ENCODE data around the gene SAMMSON. TPM values are rescaled to one million over a fixed set of nuclear protein-coding genes. Genes with fewer than 3 reads are reported as not detected.

Gene SAMMSON
- polyA plus RNA-seq, 4 donors: not detected

DNA sequence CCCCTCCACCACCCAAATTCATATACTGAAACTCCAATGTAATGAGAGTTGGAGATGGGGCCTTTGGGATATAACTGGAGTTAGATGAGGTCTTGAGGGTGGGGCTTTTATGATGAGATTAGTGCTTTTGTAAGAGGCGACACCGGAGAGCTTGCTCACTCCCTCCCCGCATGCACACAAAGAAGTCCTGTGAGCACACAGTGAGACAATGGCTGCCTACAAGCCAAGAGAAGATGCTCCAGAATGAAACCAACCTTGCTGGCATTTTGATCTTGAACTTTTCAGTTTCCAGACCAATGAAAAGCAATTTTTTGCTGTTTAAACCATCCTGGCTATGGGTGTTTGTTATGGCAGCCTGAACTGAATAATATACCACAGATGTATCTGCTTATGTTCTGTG is 109.0 kb downstream of the SAMMSON start:
- FAIRE-seq: no peak

DNA sequence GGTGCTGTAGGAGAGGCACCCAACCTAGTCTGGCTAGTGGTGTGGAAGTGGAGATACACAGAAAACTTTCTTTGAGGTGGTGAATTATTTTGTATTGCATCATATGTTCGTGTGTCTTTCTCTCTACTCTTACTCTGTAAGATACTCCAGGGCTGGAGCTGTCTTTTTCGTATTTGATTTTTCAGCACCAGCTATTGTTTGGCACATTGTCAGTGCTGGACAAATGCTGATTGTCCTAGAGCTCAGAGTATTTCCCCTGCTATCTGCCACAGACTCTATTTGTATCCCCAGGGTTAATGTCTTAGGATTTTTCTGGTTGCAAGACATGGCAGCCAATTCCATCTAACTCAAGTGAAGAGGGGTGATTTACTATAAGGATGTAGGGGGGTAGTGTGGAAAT is 110.5 kb downstream of the SAMMSON start:
- Histone ChIP-seq H3K27me3 (ENCODE audit: control insufficient read depth in 3 of 3, insufficient read depth in 3 of 3, low read length in 3 of 3) (no peaks in the 10 kb centered on the region), H3K36me3 (ENCODE audit: control insufficient read depth in 3 of 3, insufficient read depth in 2 of 3, low read depth in 1 of 3, low read length in 3 of 3) (no peaks in the 10 kb centered on the region), H3K9me3 (ENCODE audit: control insufficient read depth in 2 of 2, insufficient read depth in 1 of 2, low read depth in 1 of 2, low read length in 1 of 2) (no peaks in the 10 kb centered on the region), H3K27ac (ENCODE audit: low read depth in 1 of 3, low read length in 2 of 3) (no peak overlapping the region), H3K4me3 (ENCODE audit: low read depth in 1 of 3, low read length in 3 of 3) (no peak overlapping the region), H3K4me1 (ENCODE audit: control insufficient read depth in 3 of 3, insufficient read depth in 2 of 3, low read depth in 1 of 3, low read length in 2 of 3) (no peaks in the 10 kb centered on the region)
- no peak for FAIRE-seq
- no peak for DNase-seq
- WGBS, 3 donors: 46 to 60% (median 57%) methylated on average over 2 of the region's 2 CpGs

More for the DNA sequence above, 109.0 kb downstream of the SAMMSON start:
- H3K4me1 ChIP-seq (ENCODE audit: control insufficient read depth in 3 of 3, insufficient read depth in 2 of 3, low read depth in 1 of 3, low read length in 2 of 3): no peaks in the 10 kb centered on the region
- H3K27ac ChIP-seq (ENCODE audit: low read depth in 1 of 3, low read length in 2 of 3): no peak overlapping the region
- no peaks in the 10 kb centered on the region for H3K36me3 ChIP-seq (ENCODE audit: control insufficient read depth in 3 of 3, insufficient read depth in 2 of 3, low read depth in 1 of 3, low read length in 3 of 3)
- no peak for DNase-seq
- H3K9me3 ChIP-seq (ENCODE audit: control insufficient read depth in 2 of 2, insufficient read depth in 1 of 2, low read depth in 1 of 2, low read length in 1 of 2): no peaks in the 10 kb centered on the region
- no peaks in the 10 kb centered on the region for H3K27me3 ChIP-seq (ENCODE audit: control insufficient read depth in 3 of 3, insufficient read depth in 3 of 3, low read length in 3 of 3)
- H3K4me3 ChIP-seq (ENCODE audit: low read depth in 1 of 3, low read length in 3 of 3): no peak overlapping the region
- WGBS, 3 donors: 88 to 91% (median 90%) methylated on average over 3 of the region's 3 CpGs

GRCh38 chr3:70111411-70111810 is 111.9 kb downstream of the SAMMSON start:
- H3K36me3 ChIP-seq (ENCODE audit: control insufficient read depth in 3 of 3, insufficient read depth in 2 of 3, low read depth in 1 of 3, low read length in 3 of 3): no peaks in the 10 kb centered on the region
- no peak overlapping the region for H3K4me3 ChIP-seq (ENCODE audit: low read depth in 1 of 3, low read length in 3 of 3)
- H3K27me3 ChIP-seq (ENCODE audit: control insufficient read depth in 3 of 3, insufficient read depth in 3 of 3, low read length in 3 of 3): no peaks in the 10 kb centered on the region
- H3K9me3 ChIP-seq (ENCODE audit: control insufficient read depth in 2 of 2, insufficient read depth in 1 of 2, low read depth in 1 of 2, low read length in 1 of 2): no peaks in the 10 kb centered on the region
- no peaks in the 10 kb centered on the region for H3K4me1 ChIP-seq (ENCODE audit: control insufficient read depth in 3 of 3, insufficient read depth in 2 of 3, low read depth in 1 of 3, low read length in 2 of 3)
- FAIRE-seq: no peak
- 51 to 76% (median 75%) methylated on average over 1 of the region's 1 CpG for WGBS, 3 donors
- DNase-seq: no peak
- H3K27ac ChIP-seq (ENCODE audit: low read depth in 1 of 3, low read length in 2 of 3): no peak overlapping the region

GRCh38 chr3:70112751-70113150 is 113.2 kb downstream of the SAMMSON start:
- 57 to 69% (median 58%) methylated on average over 3 of the region's 3 CpGs for WGBS, 3 donors

DNA sequence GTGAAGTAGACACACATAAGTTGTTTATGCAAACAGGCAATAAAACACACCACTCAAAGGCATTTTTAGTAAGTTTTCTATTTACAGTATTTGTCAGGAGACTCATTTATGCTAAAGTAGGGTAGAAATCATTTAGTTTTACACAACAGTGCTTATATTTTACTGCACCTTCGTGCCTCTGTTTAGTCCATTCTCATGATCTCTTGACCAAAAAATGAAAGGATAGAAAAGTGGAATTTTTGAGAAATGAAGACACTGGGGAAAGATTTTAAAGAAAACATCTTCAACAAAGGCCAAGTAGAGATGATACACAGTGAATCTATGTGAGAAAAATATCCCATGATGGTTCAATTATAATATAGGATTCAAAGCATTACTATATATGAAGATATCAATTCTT is 114.9 kb downstream of the SAMMSON start:
- no peak for DNase-seq
- Histone ChIP-seq H3K27me3 (ENCODE audit: control insufficient read depth in 3 of 3, insufficient read depth in 3 of 3, low read length in 3 of 3) (no peaks in the 10 kb centered on the region), H3K4me3 (ENCODE audit: low read depth in 1 of 3, low read length in 3 of 3) (no peak overlapping the region), H3K27ac (ENCODE audit: low read depth in 1 of 3, low read length in 2 of 3) (no peak overlapping the region), H3K9me3 (ENCODE audit: control insufficient read depth in 2 of 2, insufficient read depth in 1 of 2, low read depth in 1 of 2, low read length in 1 of 2) (no peaks in the 10 kb centered on the region), H3K36me3 (ENCODE audit: control insufficient read depth in 3 of 3, insufficient read depth in 2 of 3, low read depth in 1 of 3, low read length in 3 of 3) (no peaks in the 10 kb centered on the region), H3K4me1 (ENCODE audit: control insufficient read depth in 3 of 3, insufficient read depth in 2 of 3, low read depth in 1 of 3, low read length in 2 of 3) (no peaks in the 10 kb centered on the region)
- WGBS, 3 donors: 26 to 40% (median 34%) methylated on average over 1 of the region's 1 CpG
- no peak for FAIRE-seq

More at GRCh38 chr3:70112751-70113150, 113.2 kb downstream of the SAMMSON start:
- DNase-seq (no peak), FAIRE-seq (no peak)
- Histone ChIP-seq H3K27me3 (ENCODE audit: control insufficient read depth in 3 of 3, insufficient read depth in 3 of 3, low read length in 3 of 3) (no peaks in the 10 kb centered on the region), H3K4me3 (ENCODE audit: low read depth in 1 of 3, low read length in 3 of 3) (no peak overlapping the region), H3K4me1 (ENCODE audit: control insufficient read depth in 3 of 3, insufficient read depth in 2 of 3, low read depth in 1 of 3, low read length in 2 of 3) (no peaks in the 10 kb centered on the region), H3K9me3 (ENCODE audit: control insufficient read depth in 2 of 2, insufficient read depth in 1 of 2, low read depth in 1 of 2, low read length in 1 of 2) (no peaks in the 10 kb centered on the region), H3K27ac (ENCODE audit: low read depth in 1 of 3, low read length in 2 of 3) (no peak overlapping the region), H3K36me3 (ENCODE audit: control insufficient read depth in 3 of 3, insufficient read depth in 2 of 3, low read depth in 1 of 3, low read length in 3 of 3) (no peaks in the 10 kb centered on the region)

GRCh38 chr3:70119879-70120278 is 120.3 kb downstream of the SAMMSON start:
- no peak overlapping the region for H3K27ac ChIP-seq (ENCODE audit: low read depth in 1 of 3, low read length in 2 of 3)
- no peaks in the 10 kb centered on the region for H3K36me3 ChIP-seq (ENCODE audit: control insufficient read depth in 3 of 3, insufficient read depth in 2 of 3, low read depth in 1 of 3, low read length in 3 of 3)
- 45 to 60% (median 52%) methylated on average over 2 of the region's 2 CpGs for WGBS, 3 donors
- H3K4me3 ChIP-seq (ENCODE audit: low read depth in 1 of 3, low read length in 3 of 3): no peak overlapping the region
- no peaks in the 10 kb centered on the region for H3K27me3 ChIP-seq (ENCODE audit: control insufficient read depth in 3 of 3, insufficient read depth in 3 of 3, low read length in 3 of 3)
- DNase-seq (no peak), FAIRE-seq (no peak)
- H3K9me3 ChIP-seq (ENCODE audit: control insufficient read depth in 2 of 2, insufficient read depth in 1 of 2, low read depth in 1 of 2, low read length in 1 of 2): no peaks in the 10 kb centered on the region
- no peaks in the 10 kb centered on the region for H3K4me1 ChIP-seq (ENCODE audit: control insufficient read depth in 3 of 3, insufficient read depth in 2 of 3, low read depth in 1 of 3, low read length in 2 of 3)
